BJ (cell line): ENCODE measurements around the gene MOXD1. TPM values are rescaled to one million over a fixed set of nuclear protein-coding genes. Genes with fewer than 3 reads are reported as not detected.

Experiments
- CTCF ChIA-PET: fragments of 350-600 bp; formaldehyde crosslinking; extraction: SDS; loops from one replicate; lab custom pipeline; 2021; ENCODE audit warnings: antibody characterized with exemption, inconsistent platforms; lab: Yijun Ruan, JAX
- POLR2A ChIA-PET: fragments of 300-600 bp; sonication (Branson Sonifier 250); formaldehyde crosslinking; extraction: SDS; loops from one replicate; lab custom pipeline; 2021; ENCODE audit warnings: antibody characterized with exemption; lab: Charles Lee
- DNase-seq: peaks from one replicate; pipeline ENCODE4 v3.0.0-alpha.2; 2011; ENCODE audit warnings: low read depth
- H3K27me3 ChIP-seq: 2 replicates; pipeline ENCODE4 v1.6.0; 2011; ENCODE audit warnings: low read length; ENCODE audit not compliant: control insufficient read depth, insufficient read depth
- H3K36me3 ChIP-seq: 2 replicates; pipeline ENCODE4 v1.5.1; 2011; ENCODE audit warnings: low read length; ENCODE audit not compliant: control insufficient read depth, insufficient read depth
- H3K4me3 ChIP-seq: 2 replicates; pipeline ENCODE4 v1.5.1; 2011; ENCODE audit warnings: low read depth, mild to moderate bottlenecking, control low read depth, low read length
- CTCF ChIP-seq: IDR thresholded peaks from 2 replicates; pipeline ENCODE4 v1.5.1; 2011; ENCODE audit warnings: low read depth, mild to moderate bottlenecking, control low read depth, inconsistent platforms, low read length, moderate library complexity; ENCODE audit not compliant: insufficient read depth
- polyA plus RNA-seq: library from polyadenylated mRNA; depleted of rRNA; stranded (reverse); fragments of >200 nt; gene quantifications from 2 replicates; pipeline ENCODE4 v1.2.3, GENCODE V29; 2011

The MOXD1 gene
- polyA plus RNA-seq, 1 experiment, result 71.3 TPM

DNA sequence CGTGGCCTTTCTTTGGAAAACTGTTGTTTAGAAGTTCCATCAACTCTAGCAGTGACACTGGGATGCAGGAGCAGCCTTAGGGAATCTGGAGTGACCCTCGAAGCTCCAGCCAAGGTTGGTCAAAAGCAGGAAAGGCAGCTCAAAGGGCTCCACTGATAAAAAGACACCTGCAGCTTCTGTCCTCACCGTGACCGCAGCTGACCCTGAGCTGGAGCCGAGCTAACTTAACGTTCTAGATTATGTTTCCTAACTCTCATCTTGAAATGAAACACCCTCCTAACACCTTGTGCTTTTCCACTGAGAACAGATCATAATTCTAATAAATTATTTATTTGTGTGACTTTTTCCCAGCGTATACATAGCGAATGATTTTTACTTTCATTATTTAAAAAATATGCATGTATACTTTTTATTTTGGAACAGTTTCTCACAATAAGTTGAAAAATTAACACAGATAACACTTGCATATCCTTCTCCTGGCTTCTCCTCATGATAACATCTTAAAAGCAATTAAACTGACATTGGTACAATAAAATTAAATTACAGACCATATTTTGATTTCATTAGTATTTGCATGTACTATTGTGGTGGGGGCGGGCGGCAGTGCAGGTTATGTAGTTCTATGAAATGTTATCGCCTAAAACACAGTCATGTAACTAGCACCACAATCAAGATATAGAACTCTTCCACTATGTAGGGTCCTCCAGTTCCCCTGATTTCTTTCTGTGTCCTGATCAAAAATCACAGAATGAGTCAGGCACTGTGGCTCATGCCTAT is 116.1 kb downstream of the MOXD1 start:
- TF ChIP-seq CTCF, result no peak
- H3K27me3 ChIP-seq, result no peaks in the 10 kb centered on the region; the same call in 1 of the 2 replicates
- POLR2A ChIA-PET, result no interaction called here
- H3K36me3 ChIP-seq, result no peaks in the 10 kb centered on the region
- DNase-seq, result no peak
- CTCF ChIA-PET, result interaction anchor here (1.0 to 3.1 kb wide), 5 partner anchors 13 to 361 kb away, joined by 3 to 13 read pairs (median 4); no protein-coding TSS in a partner anchor
- no peak overlapping the region for H3K4me3 ChIP-seq

- no peak for DNase-seq
- ChIA-PET CTCF (interaction anchor here (1.0 to 6.3 kb wide), 5 partner anchors 10 to 367 kb away, joined by 3 to 159 read pairs (median 4); no protein-coding TSS in a partner anchor), POLR2A (no interaction called here)
- TF ChIP-seq CTCF, result no peak
- Histone ChIP-seq H3K36me3 (no peaks in the 10 kb centered on the region), H3K27me3 (no peaks in the 10 kb centered on the region; the same call in 1 of the 2 replicates), H3K4me3 (no peak overlapping the region)
These were observed 118.6 kb downstream of the MOXD1 start for GRCh38 chr6:132282696-132283095.

GRCh38 chr6:132280436-132280835 is 120.8 kb downstream of the MOXD1 start:
- Histone ChIP-seq H3K36me3 (no peaks in the 10 kb centered on the region), H3K27me3 (no peaks in the 10 kb centered on the region), H3K4me3 (no peak overlapping the region)
- POLR2A ChIA-PET, result interaction anchor here (0.5 to 0.7 kb wide), 2 partner anchors 507 to 532 kb away, joined by 3 to 5 read pairs; no protein-coding TSS in a partner anchor
- CTCF ChIA-PET, result interaction anchor here (0.6 to 6.3 kb wide), 80 partner anchors 12 to 1594 kb away, joined by 3 to 171 read pairs (median 4); partner anchors contain the start of genes MED23, MOXD1, SLC18B1 and STX7
- no peak for DNase-seq
- TF ChIP-seq CTCF, result no peak

DNA sequence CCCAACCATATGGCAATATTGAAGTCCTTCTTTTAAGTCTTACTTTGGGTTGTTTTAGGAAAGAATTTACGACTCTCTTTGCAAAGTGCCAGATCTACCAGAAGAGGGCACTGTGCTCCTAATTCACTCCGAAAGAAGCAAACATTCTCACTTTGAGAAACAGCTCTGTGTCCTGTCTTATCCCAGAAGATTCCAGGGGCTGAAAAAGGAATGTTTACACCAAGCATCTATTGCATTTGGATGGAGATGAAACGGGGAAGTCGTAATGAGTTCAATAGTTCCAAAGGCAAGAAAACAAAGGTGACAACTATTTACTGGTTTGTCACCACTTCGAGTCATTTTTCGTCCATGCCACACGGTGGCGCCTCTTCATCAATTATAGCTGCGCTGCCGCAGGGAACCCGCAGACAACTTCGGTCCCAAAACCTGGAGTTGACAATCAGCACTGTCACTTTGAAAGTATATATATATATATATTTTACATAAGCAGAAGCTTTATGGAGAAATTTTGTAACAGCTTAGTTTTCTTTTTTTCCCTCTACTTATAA is 121.6 kb downstream of the MOXD1 start:
- ChIA-PET CTCF (interaction anchor here (0.6 to 6.3 kb wide), 86 partner anchors 11 to 1916 kb away, joined by 3 to 171 read pairs (median 4); partner anchors contain the start of genes MED23, MOXD1, SLC18B1 and STX7), POLR2A (interaction anchor here (0.5 to 0.7 kb wide), 2 partner anchors 507 to 533 kb away, joined by 3 to 5 read pairs; no protein-coding TSS in a partner anchor)
- no peaks in the 10 kb centered on the region for H3K27me3 ChIP-seq

More for the DNA sequence above, 121.6 kb downstream of the MOXD1 start:
- DNase-seq, result peak; percentile 34
- no peaks in the 10 kb centered on the region for H3K36me3 ChIP-seq
- TF ChIP-seq CTCF, result peak; percentile 74
- peak overlapping the region; percentile 49 for H3K4me3 ChIP-seq
